HG02678 (cell line): ENCODE results near the gene USP24.
"Not testable (repeated sequence)": the region's sequence is repeated elsewhere in the genome, so short reads cannot be mapped to it uniquely, and the experiment has no call there.

Source experiments
- ATAC-seq: cut with Tn5 transposase; IDR thresholded peaks from one replicate; pipeline ENCODE4 v1.9.1; 2021; ENCODE audit warnings: mild to moderate bottlenecking, moderate library complexity; ENCODE audit not compliant: unreplicated experiment

Gene USP24

DNA sequence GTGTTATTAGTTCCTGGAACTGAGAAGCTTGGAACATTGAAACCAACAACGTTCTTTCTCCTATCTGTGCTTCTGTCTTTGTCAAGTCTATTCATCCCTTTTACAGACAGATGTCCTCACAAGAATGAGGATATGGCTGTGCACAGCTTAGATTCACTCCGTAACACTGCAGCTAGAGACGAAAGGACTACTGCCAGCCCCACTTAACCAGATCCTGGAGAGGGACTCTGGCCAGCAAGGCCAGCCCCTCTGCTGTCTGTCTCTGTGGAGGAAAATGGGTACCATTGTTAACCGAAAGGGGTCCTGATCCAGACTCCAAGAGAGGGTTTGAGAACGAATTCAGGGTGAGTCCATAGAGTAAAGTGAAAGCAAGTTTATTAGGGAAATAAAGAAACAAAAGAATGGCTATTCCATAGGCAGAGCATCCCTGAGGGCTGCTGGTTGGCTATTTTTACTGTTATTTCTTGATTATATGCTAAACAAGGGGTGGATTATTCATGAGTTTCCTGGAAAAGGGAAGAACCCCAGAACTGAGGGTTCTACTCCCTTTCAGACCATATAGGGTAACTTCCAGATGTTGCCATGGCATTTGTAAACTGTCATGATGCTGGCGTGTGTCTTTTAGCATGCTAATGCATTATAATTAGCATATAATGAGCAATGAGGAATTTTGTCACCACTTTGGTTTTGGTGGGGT is 17.4 kb upstream of the USP24 start:
- no peak for ATAC-seq

DNA sequence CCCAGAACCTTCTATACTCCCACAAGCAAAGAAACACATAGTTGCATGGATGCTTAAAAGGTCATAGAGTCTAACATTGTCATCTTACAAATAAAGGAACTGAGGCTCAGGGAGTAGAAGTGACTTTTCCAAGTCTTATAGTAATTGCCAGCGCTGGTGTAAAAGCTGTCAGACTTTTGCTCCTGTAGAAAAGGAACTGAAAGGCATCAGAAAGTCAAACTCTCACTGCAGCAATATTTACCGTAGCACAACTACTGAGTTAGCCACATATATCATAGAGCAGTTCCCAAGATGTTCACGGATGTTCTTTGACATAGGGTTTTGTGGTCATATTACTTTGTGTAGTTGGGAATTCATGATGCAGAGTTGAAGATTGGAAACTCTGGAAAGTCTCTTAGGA is 16.6 kb upstream of the USP24 start:
- no peak for ATAC-seq

DNA sequence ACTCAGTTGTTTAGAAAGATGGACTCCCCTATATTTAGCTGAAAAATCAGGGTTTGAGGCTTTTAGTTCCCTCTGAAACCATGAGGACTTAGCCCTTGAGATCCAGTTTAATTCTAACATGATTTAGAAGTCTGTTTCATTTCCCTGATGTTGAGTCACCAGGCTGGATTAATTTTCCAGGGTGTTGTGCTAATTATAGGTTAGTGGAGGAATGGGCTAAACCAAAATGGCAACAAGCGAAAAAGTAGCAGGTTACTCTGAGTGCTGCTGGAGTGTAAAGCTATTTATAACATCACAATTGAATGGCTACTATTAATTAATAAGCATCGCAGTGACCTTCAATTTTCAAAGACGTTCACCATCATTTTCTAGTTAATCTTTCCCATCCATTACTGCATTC is 15.5 kb upstream of the USP24 start:
- ATAC-seq, result no peak

DNA sequence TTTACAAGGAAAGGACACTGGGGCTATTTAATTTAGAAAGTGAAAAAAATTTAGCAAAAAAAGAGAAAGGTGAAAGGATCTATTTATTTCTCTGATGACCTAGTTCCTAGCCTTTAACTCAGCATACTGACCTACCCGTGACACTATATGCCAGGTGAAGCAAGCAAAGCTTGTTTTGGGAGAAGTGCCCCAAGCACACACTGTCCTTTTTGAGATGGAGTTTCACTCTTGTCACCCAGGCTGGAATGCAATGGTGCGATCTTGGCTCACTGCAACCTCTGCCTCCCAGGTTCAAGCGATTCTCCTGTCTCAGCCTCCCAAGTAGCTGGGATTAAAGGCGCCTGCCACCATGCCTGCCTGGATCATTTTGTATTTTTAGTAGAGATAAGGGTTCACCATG is 14.6 kb upstream of the USP24 start:
- not testable (repeated sequence) for ATAC-seq

DNA sequence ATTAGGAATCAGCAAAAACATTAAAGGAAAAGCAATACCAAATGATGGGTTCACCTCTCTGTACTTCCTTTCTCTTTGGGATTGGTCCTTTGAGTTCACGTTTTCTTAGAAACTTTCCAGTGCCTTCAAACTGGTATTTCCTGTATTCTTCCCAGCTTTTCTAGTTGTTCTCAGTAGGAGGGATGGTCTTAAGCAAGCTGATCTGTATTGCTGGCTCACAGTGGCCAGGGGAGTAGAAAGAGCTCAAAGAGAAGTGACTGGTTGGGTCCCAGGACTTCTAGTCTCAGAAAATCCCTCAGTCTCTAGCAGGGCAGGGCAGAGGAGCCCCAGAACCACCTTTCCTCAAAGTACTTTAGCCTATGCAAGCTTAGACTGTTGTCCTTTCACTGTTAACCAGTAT is 10.1 kb upstream of the USP24 start:
- no peak for ATAC-seq

DNA sequence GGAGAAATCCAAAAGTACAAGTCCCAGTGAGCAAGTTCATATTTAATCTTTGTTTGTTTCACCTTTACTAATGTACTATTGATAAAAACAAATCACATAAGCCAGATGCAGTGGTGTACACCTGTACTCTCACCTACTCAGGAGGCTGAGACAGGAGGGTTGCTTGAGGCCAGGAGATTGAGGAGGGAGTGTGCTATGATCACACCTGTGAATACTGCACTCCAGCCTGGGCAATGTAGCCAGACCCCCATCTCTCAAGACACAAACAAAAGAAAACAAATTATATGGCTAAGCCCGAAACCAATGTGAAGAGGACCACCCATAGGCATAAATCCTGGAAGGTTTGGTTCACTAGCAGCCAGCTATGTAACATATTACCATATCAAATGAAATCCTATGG is 9.6 kb upstream of the USP24 start:
- ATAC-seq, result no peak

DNA sequence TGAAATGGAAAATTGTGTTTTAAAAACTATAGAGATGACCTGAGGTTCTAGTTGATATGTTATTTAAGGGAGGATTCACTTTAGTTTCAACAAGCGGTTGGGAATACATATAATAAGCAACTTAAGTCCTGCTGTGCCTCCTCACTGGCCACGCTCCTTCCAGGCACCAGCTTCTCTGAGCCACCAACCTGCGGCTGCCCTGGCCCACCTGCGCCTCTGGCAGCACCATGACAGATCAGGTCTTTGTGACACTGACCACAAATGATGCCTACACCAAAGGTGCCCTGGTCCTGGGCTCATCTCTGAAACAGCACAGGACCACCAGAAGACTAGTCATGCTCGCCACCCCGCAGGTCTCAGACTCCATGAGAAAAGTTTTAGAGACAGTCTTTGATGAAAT is 7.0 kb upstream of the USP24 start:
- no peak for ATAC-seq

DNA sequence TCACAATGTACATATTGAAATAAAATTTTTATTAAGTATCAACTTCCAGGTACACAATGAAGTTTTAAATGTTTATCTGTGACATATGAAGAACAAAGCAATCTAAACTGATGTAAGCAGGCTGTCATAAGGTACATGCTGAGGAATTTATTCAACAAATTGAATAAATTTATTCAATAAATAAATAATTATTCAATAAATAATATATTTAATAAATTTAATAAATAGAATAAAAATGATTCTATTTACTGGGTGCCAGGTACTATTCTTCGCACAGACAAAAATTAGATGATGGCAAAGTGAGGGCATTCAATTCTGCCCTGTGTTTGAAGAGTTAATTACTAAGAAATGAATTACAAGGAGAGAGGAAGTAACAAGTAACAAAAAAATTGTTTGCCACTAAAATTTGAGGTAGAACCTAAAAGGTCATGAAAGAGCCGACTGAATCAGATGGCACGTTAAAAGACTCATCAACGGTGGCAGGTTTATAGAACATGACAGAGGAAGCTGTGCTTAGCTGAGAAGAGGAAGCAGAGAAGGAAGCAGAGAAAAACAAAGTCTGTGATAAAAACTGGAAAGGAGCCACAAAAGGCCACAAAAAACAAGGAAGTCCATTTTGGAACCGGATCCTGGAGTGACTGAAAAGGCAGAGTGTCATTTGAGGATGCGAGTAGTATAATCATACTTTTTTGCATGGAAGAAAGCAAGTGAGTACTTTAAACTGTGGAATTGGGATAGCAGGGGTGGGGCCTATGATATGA is 2.2 kb upstream of the USP24 start:
- no peak for ATAC-seq

DNA sequence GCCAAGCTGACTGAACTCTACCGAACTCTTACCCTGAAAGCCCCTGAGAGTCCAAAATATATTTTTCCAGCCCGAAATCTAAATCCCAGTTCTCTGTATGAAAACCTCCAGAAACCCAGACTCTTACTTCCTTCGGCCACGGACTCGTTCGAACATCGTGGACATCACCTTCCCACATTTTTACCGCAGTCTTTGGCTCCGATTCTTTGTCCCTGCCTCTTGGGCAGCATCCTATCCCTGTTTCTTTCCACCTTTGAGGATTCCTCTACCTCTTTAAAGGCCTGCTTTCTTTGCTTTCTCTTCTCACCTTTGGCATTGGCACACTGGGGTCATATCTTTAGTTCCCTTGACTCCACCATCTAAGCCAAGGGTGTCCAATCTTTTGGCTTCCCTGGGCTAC is 932 bp upstream of the USP24 start:
- no peak for ATAC-seq

DNA sequence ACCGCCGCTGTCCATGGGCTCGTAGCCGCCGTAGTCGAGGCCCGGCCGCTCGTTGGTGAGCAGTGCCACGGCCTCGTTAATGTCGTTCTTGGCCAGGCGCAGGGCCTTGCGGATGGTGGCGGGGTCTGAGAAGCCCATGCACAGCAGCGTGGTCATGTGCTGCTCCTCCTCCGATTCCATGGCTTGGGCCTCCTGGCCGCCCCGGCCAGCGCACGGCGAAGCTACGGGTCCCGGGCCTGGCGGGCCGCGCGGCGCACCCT is 300 bp downstream of the USP24 start:
- ATAC-seq, result peak; percentile 21

DNA sequence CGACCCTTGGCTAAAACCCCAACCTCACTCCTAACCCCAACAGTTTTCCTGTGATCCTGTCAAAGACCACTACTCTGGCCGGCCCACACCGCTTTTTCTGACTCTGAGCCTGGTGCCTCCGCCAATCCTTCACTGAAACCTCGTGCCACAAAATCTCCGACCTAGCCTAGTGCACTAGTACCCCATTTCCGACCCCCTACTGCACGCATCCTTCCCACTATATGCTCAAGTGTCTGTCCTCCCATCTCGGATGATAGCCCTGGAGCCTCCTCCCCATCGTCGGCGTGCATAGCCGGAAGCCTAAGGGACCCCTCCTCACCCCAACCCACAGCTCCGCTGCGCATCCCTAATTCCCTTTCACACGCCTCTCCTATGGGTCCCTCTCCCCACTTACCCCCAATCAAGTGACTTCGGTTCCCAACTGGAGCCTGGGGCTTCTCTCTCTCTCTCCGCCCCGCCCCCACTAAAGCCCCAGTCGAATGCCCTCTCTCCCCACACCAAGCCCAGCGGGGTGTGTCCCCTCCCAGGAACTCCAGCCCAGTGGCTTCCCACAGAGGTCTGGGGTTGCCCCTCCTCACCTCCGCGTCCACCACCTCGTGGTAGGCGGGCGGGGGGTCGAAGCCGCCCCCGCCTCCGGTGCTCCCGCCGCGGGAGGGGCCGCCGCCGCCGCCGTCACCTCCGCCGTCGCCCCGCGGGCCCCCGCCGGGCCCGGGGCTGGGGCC is 791 bp downstream of the USP24 start:
- ATAC-seq, result peak; percentile 15

DNA sequence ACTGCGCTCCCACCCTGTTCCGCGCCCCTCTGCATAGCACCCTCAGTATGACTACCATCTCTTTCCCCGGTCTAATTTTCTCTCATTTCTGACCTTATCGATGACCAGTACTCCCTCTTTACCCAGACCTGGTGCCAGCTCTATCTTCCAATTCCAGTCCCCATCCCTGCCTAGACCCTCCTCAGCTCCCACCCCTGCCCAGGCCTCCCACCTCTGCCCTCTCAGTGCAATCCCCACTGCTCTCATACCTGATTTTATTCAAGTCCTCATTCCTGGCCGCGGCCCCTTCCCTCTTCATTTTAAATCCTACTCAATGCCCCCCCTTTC is 1.3 kb downstream of the USP24 start:
- no peak for ATAC-seq

DNA sequence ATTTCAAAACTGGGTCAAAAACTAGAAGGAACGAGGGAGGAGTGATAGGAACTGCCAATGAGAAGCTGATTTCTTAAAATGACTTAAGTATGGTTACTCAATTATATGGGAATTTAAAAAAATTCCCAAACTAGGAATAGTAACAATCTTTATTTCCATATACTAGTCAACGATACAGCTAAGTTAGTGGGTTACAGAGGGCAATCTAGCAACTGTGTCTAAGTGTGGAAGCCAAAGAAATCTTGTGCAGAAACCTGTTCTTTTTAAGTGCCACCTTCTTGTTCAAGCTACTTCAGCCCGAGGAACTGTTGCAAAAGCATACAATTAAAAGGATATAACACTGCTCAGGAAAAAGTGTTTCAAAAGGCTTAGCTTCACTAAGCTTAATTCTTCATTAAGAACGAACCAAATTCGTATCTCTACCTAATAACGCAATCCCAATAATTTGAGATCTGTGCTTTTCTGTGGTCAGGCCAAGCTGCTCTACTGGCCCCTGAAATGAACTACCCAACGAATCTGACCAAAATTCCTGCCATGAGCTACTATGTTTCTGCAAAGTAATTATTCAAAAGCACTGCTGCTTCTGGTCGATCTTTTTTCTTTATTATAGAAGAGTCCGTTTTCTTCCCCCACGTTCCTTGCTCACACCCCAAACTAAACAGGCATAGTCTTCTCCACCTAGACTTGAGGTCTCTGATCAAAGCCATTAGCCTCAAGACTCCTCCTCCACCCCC is 1.8 kb downstream of the USP24 start:
- ATAC-seq, result no peak

DNA sequence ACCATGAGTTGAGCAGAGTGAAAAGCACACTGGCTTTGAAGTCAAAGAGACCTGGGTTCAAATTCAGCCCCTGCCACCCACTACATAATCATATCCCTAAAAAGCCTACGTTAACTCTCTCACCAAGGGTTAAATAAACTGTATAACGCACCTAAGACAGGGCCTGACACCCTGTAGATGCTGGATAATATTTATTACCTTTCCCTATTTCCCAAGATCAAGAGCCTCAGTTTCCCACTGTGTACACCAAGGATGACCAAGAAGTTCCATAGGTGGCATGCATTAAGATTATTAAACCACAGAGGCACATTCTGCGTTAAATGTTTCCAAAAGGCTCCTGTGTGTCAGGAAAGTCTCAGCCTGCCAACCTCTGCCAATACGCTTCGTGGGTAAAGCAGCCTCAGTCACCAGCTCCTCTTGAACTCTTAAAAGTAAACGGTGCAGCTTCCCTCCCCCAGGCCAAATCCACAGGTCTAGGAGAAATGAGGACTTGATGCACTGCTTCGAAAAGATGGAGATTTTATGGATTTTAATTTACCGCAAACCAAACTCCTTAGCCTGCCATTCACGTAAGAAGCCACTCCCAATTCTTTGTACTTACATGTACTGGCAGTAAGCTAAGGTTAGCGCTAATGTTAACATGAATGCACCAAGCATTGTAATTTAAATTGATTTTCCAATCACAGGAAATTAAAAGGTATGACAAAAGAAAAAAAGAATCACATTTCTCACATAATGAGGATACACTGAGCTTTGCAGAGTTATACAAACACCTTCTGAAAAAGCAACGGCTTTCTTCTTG is 2.6 kb downstream of the USP24 start:
- no peak for ATAC-seq

DNA sequence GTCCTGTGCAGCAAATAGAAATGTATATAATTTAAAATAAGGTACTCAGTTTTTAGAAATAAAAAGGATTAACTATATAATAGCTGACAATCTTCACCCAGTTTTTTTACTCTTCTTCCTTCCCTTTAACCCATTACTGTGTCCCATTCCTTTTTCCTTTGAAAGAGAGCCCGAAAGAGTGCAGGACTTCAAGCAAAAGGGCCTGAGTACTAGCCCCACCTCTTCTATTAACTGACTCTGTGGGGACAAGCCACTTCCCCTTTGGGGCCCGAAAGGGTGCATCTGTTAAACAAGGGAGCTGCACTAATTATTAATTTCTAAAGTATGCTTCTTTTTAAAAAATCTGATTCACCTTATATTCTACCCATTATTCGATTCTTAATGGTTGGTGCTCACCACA is 3.3 kb downstream of the USP24 start:
- ATAC-seq, result no peak

DNA sequence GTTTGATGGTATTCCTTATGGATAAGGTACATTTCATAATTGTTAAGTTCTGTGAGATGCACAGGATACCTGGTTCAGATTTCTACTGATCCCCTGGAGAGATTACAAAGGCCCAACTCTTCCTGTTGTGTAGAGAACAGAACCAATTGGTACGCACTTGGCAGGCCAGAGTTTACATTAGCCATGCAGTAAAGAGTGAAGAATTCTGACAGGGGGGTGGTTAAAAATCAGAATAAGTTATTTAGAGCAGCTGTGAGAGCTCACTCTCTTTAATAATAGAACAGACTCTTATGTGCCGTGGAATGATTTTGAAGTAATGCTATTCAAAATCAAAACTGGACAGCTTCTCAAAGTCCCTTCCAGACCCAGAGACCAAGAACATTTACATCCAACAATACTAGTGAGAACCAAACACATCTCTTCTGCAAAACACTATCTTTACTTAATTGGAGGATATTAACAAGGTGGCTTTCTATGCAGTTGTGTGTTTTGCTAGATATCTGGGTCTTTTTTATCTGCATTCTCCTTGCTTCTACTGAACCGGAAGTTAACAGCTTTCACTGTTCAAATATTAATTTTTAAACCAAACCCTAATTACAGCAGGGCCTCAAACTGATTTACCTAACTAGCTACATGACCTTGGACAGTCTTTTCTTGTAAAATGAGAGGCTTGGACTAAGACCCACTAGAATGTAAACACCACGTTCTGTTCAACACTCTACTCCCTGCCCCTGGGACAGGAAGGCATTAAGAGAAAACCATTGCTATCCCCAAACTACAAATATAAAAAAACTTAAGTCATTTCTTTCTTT is 4.0 kb downstream of the USP24 start:
- no peak for ATAC-seq

DNA sequence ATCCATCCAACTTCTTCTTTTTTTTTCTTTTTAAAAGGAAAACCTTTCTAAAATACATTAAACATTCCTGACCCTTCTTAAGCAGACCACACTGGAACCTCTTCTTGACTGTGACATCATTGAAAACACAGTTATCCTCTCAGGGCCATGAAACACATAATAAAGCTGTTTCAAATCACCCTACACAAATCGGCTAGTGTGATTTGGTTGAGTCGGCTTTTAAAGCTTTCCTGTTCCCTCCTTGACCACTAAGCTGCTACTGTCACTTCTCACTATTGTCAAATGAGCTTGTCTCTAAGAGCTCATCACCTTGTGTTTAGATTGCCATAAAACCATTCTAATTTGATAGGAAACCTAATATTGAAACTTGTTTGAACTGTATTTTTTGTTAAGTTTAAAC is 5.9 kb downstream of the USP24 start:
- no peak for ATAC-seq

DNA sequence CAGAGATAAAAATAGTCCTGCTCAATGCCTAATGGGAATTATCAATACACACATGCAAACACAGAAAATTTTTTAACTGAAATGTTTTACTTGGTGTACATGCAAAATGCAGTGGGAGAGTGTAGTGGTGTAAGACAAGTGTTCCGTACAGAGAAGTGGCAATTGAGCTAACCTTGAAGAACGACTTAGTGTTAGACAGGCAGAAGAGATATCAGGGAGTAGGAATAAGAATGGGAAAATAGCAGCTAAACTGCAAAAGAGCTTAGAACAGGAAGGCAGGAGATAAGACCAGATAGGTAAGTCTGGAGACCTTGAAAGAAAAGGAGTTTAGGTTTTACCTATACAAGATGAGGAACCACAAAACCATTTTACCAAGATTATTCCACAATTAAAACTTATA is 9.0 kb downstream of the USP24 start:
- no peak for ATAC-seq

DNA sequence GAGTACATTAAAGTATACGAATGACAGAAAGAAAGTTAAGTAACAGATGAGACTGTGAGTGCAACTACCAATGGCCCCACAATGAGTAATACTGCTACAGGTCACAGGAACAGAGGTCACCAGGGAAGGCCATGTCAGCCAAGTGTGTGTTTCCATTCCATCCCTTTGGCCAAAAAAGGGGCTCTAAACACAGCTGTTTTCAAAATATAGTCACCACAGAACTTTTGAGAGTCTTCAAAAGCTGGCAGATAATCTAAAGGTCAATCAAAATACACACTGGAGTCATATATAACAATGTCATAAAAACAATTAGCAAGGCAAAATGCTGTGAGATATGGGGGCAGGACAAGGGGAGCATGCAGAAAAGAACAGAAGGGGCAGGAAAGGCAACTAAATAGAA is 10.2 kb downstream of the USP24 start:
- ATAC-seq, result peak; percentile 80

DNA sequence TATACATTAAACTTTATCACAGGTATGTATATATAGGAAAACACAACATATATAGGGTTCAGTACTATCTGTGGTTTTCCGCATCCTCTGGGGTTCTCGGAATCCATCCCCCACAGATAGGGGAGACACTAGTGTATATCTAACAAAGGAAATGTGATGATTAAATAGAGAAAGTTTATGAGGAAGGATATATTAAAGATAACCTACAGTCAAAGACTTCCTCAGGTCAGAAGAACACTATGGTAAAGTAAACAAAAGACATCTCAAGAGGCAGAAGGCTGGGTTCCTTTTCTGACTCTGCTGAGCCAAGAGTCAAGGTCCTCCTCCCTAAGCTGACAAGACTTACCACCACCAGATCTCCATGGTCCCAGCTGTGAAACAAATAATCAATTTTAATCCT is 12.1 kb downstream of the USP24 start:
- no peak for ATAC-seq
